COLO829 (cell line): ENCODE data around the gene ECSCR.
"Not testable (repeated sequence)": the region's sequence is repeated elsewhere in the genome, so short reads cannot be mapped to it uniquely, and the experiment has no call there.

Experiments used
- DNase-seq: peaks from one replicate; pipeline ENCODE4 v3.0.0; 2012; ENCODE audit warnings: low spot score

The ECSCR gene

GRCh38 chr5:139410993-139411828, 51.3 kb downstream of the ECSCR start:
- DNase-seq = no peak

DNA sequence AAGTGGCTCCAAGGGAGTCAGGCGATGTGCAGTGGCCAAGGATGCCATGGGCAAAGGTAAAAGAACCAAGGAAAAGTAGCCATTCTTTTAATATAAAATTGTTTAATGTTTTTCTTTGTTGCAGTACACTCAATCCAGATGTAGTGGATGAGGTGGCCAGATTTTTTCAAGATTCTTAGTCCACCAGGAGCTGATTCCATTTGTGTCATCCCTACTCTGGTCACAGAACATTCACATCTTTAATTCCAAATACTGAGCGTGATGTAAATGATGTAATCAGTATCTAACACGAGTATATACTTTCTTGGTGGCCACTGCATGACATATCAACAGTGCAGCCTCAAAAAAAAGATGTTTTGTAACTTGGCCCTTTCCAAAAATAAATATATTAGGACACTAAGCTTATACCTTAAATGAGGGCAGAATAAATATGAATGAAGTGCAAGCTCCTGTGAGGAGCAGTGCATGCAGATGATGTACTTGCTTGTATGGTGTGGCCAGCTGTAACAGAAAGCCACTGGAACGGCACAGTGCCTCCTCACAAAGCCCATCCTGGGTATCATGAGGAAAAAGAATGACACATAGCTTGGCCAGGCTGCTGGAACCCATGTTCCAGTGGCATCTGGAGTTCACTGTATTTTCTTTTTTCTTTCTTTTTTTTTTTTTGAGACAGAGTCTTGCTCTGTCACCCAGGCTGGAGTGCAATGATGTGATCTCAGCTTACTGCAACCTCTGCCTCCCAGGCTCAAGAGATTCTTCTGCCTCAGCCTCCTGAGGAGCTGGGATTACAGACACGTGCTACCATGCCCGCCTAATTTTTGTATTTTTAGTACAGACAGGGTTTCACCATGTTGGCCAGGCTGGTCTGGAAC, 52.2 kb downstream of the ECSCR start:
- no peak for DNase-seq

DNA sequence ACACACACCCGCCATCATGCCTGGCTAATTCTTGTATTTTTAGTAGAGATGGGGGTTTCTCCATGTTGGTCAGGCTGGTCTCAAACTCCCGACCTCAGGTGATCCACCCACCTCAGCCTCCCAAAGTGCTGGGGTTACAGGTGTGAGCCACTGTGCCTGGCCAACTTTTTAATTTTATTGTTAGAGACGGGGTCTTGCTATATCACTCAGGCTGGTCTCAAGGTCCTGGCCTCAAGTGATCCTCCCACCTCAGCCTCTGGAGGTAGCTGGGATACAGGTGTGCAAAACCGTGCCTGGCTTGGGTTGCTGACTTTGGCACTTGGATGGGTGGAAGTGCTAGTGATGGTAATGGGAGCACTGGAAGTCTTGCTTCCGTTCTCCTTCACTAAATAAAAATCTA, 53.4 kb downstream of the ECSCR start:
- not testable (repeated sequence) for DNase-seq

DNA sequence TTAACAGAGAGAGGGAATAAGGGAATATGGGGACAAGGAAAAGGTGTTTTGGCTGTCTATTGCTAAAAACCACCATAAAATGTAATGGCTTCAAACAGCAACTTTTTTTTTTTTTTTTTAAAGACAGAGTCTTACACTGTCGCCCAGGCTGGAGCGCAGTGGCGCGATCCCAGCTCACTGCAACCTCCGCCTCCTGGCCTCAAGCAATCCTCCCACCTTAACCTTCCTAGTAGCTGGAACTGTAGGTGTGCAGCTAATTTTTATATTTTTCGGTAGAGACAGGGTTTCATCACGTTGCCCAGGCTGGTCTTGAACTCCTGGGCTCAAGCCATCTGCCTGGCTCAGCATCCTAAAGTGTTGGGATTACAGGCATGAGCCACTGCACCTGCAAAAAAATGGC, 54.4 kb downstream of the ECSCR start:
- DNase-seq = no peak

GRCh38 chr5:139407517-139407916, 55.0 kb downstream of the ECSCR start:
- no peak for DNase-seq

GRCh38 chr5:139406963-139407362, 55.6 kb downstream of the ECSCR start:
- DNase-seq = no peak

GRCh38 chr5:139404484-139404840, 58.1 kb downstream of the ECSCR start:
- DNase-seq = no peak

- DNase-seq = peak; percentile 92
Measured at GRCh38 chr5:139403787-139404483, 58.6 kb downstream of the ECSCR start, which contains the start of gene SPATA24. Gene SPATA24 (minus strand): TSS chr5:139404089. CDS start chr5:139404060, 29 bp downstream.

DNA sequence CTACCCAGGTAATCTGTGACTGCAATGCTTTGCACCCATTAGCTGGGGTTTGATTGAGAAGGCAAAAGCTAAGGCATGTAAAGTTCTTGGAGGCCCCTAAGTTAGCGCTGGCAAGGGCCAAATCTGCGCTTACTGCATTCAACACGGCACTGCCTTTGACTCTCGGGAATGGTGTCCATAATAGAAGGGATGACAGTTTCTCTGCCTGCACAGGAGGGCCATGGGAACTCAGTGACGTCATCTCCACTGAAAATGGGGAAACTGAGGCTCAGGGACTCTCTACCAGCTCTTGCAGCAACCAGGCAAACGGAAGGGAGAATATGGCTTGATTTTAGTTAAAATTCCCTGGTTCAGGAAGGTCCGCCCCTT, 59.1 kb downstream of the ECSCR start:
- no peak for DNase-seq

DNA sequence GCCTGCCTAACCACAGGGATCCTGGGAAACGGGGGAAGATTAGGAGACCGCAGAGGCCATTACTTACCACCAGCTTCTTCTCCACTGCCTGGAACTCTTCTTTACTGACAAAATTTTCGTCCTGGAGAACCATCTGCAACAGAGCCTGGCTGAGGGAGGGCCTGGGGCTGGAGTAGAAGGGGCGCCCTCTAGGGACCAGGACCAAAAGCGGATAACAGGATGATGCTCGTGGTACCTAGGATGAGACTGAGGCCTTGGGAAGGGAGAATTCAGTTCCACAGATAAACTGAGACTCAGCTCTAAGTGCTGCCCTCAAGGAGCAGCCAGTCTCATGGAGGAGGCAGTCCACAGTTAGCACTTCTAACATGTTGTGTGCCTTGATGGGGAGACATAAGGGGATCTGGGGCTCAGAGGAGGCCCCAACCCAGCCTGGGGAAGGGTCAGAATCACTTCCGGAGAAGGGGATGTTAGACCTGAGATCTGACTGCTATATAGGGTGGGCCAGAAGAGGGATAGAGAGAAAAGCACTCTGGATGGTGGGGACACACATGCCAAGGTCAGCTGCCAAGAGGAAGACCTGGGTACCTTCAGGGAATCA, 59.9 kb downstream of the ECSCR start:
- DNase-seq = peak; percentile 22

DNA sequence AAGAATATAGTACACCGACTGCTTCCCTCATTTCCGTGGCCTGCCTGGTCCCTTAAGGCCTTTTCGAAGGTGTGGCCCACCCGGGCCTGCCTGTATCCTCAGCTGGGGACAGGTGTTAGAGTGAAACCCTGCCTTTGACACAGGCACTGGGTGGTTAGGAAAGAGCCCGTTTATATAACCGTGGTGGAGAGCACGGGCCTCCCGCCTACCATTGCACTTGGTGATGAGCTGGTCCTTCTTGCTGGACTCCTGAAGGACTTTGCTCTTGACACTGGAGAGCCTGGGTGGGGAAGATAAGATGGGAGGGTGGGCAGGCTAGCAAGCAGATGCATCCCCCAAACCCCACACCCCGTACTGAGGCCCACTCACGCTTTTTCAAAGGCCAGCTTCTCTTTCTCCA, 61.0 kb downstream of the ECSCR start:
- no peak for DNase-seq

DNA sequence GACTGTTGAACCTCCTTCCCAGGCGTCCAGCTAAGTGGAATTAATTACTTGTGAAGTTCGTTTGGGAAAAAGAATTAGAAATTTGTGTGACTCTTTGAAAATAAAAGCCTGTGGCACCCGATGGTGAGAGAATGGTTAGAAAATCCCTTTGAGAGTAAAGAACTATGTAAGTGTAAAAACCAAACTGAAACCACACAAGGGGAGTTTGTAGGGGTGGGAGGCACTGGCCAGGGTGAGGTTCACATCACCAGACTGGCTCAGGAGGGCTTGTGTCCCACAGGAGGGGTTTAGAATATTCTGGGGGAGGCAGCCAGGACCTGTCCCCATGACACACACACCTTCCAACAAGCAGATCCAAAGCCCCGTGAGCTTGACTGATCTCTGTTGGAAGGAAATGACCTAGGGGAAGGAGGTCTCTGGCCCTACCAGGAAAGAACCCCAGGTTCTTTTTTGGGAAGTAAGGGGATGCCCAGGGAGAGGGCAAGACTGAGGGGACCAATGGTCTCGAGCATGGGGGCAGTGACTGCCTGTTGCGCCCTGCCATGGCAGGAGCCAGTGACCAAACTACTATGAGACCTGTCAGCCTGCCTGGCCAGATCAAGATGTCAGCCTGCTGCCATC, 62.9 kb downstream of the ECSCR start:
- no peak for DNase-seq
